ACC112 (cell line): ENCODE measurements around the gene KCNK5.
A peak's percentile ranks its signal among the peaks of the same experiment; 100 is the strongest.

ENCODE experiments used
- H2AFZ ChIP-seq: fragments of 200-600 bp; sonication (generic); one replicate; pipeline ENCODE4 v1.6.0; 2017; ENCODE audit warnings: antibody characterized with exemption, low read length; ENCODE audit not compliant: unreplicated experiment
- H3K27ac ChIP-seq: fragments of 200-600 bp; sonication (generic); 2 replicates; pipeline ENCODE4 v1.5.1; 2014; ENCODE audit warnings: low read depth, mild to moderate bottlenecking, antibody characterized with exemption, low read length, moderate library complexity
- H3K27me3 ChIP-seq: fragments of 200-600 bp; sonication (generic); 2 replicates; pipeline ENCODE4 v1.6.1; 2014; ENCODE audit warnings: mild to moderate bottlenecking, antibody characterized with exemption, low read length, moderate library complexity, mixed read lengths; ENCODE audit not compliant: insufficient read depth
- H3K36me3 ChIP-seq: fragments of 200-600 bp; sonication (generic); 2 replicates; pipeline ENCODE4 v1.6.1; 2016; ENCODE audit warnings: mild to moderate bottlenecking, antibody characterized with exemption, low read length, moderate library complexity, mixed read lengths; ENCODE audit not compliant: insufficient read depth
- H3K4me1 ChIP-seq: fragments of 200-600 bp; sonication (generic); one replicate; pipeline ENCODE4 v1.6.1; 2016; ENCODE audit warnings: low read length, mixed read lengths; ENCODE audit not compliant: insufficient read depth, unreplicated experiment, control insufficient read depth
- H3K4me3 ChIP-seq: fragments of 200-600 bp; sonication (generic); 2 replicates; pipeline ENCODE4 v1.5.1; 2014; ENCODE audit warnings: mild to moderate bottlenecking, low read depth, low read length
- H3K79me2 ChIP-seq: fragments of 200-600 bp; sonication (generic); one replicate; pipeline ENCODE4 v1.6.0; 2016; ENCODE audit warnings: low read length; ENCODE audit not compliant: control insufficient read depth, unreplicated experiment, insufficient read depth

Gene KCNK5, protein sequence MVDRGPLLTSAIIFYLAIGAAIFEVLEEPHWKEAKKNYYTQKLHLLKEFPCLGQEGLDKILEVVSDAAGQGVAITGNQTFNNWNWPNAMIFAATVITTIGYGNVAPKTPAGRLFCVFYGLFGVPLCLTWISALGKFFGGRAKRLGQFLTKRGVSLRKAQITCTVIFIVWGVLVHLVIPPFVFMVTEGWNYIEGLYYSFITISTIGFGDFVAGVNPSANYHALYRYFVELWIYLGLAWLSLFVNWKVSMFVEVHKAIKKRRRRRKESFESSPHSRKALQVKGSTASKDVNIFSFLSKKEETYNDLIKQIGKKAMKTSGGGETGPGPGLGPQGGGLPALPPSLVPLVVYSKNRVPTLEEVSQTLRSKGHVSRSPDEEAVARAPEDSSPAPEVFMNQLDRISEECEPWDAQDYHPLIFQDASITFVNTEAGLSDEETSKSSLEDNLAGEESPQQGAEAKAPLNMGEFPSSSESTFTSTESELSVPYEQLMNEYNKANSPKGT

DNA sequence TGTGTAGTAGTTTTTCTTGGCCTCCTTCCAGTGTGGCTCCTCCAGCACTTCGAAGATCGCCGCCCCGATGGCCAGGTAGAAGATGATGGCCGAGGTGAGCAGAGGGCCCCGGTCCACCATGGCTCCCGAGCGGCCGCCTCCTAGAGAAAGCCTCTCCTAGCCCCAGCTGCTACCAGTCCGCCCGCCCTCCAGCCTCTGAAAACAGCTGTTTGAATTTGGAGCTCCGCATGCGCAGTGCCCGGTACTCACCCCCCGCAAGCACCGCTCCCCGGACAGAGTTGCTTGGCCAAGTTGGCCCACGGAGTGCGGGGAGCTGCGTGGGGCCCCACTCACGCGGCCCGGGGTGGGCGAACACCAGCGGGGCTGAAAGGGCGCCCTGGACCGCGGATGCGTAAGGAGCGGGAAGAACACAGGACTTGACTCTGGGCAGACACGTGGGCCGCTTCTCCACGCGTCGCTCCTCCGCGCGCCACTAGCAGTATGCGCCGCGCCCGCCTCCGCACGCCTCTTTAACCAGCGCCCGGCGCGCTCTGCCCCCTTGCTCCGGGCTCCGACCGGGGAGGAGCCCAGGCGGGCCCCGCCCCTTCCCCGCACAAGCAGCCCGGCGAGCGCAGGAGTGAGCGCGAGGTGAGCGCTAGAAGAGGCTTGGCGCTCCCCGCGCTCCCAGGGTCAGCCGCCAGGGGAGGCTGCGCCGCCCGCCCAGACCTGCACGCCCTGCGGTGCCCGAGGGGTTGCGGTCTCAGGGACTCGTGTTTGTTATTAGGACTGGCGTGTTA lies at the start of gene KCNK5:
TSS of gene KCNK5 (minus strand) at position 484 of the 776 bp plus-strand sequence. CDS start at position 120, 364 bp downstream.
- Histone ChIP-seq H2AFZ (no peak within 1 kb of the TSS), H3K4me1 (no peaks in the 10 kb centered on the region), H3K79me2 (no peaks in the 10 kb centered on the region), H3K4me3 (peak within 1 kb of the TSS; percentile 77), H3K27me3 (peaks cover 42% of the 10 kb centered on the region), H3K36me3 (no peaks in the 10 kb centered on the region), H3K27ac (no peak within 1 kb of the TSS)

DNA sequence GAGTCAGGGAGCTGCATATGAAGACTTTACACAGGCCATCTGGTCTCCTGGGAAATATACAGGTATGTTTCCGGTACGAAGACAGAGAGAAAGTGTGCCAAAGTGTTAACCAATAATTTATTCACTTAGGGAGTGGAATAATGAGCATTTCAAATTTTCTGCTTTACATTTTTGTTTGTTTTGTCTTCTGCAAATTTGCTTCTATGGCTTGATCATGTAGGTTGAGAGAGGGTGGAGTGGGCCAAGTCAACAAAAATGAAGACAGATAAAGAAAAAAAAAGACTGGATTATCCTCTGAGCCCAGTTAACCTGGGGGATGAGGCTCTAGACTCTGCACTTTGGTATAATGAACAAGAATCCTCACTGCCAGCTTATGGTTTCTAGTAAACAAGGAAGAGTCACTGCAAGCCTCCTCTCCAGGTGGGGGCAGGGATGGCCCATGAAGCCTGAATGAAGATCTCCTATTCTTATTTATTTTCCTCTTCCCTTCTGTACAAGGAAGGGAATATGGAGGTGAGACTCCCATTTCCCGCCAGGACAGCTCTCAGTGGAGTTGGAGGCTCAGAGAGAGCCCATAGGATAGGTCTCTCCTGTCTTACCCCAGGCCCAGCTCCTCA lies 47.2 kb upstream of the KCNK5 start:
- no peak overlapping the region for H3K27ac ChIP-seq
- H2AFZ ChIP-seq, result no peak overlapping the region
- H3K4me1 ChIP-seq, result no peaks in the 10 kb centered on the region
- H3K36me3 ChIP-seq, result no peaks in the 10 kb centered on the region
- H3K27me3 ChIP-seq, result peaks cover 6% of the 10 kb centered on the region; the same call in 1 of the 2 replicates
- H3K79me2 ChIP-seq, result no peaks in the 10 kb centered on the region
- H3K4me3 ChIP-seq, result no peak overlapping the region

GRCh38 chr6:39274903-39275302 lies 45.6 kb upstream of the KCNK5 start:
- Histone ChIP-seq H3K4me3 (no peak overlapping the region), H3K79me2 (no peaks in the 10 kb centered on the region), H3K27ac (no peak overlapping the region), H2AFZ (no peak overlapping the region), H3K36me3 (no peaks in the 10 kb centered on the region), H3K27me3 (peaks cover 6% of the 10 kb centered on the region; the same call in 1 of the 2 replicates), H3K4me1 (no peaks in the 10 kb centered on the region)

DNA sequence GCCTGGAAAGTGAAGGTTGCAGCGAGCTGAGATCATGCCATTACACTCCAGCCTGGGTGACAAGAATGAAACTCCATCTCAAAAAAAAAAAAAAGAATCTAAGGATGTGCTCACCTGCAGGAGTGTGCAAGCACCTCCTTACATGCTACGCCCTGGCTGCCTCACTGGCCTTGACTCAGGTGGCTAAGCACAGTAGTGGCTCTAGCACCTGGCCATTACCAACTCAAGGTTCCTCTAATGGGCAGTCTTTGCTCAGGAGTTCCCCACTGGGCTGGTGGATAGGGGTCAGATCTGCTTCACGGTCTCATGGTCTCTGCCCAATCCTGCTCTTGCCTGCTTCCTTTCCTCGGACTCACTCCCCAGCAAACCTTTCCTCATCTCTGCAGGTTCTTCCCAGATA lies 45.2 kb upstream of the KCNK5 start:
- Histone ChIP-seq H3K36me3 (no peaks in the 10 kb centered on the region), H3K4me3 (no peak overlapping the region), H2AFZ (no peak overlapping the region), H3K79me2 (no peaks in the 10 kb centered on the region), H3K4me1 (no peaks in the 10 kb centered on the region), H3K27ac (no peak overlapping the region), H3K27me3 (peaks cover 6% of the 10 kb centered on the region; the same call in 1 of the 2 replicates)

- Histone ChIP-seq H3K36me3 (no peaks in the 10 kb centered on the region), H3K4me1 (no peaks in the 10 kb centered on the region), H3K27me3 (peaks cover 6% of the 10 kb centered on the region; the same call in 1 of the 2 replicates), H3K27ac (no peak overlapping the region), H3K4me3 (no peak overlapping the region), H3K79me2 (no peaks in the 10 kb centered on the region), H2AFZ (no peak overlapping the region)
These were observed 44.1 kb upstream of the KCNK5 start for GRCh38 chr6:39273406-39273821.

DNA sequence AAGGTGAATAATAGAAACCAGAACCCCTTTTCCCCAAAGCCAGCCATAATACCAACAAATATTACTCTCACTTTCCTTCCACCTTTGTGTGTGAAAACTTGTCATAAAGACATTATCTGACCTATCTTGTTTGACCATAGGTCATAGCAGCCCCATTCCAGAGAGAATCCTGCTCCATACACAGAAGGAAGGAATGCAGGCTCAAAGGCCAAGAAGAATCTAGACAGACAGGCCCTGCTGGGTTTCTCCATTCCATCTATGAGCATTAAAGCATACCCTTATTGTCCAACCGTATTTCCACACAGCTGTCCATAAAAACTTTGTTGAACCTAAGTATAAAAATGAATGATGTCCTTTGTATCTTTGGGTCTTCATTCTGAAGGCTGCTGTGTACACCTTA lies 40.7 kb upstream of the KCNK5 start:
- Histone ChIP-seq H2AFZ (no peak overlapping the region), H3K27ac (no peak overlapping the region), H3K27me3 (peaks cover 5% of the 10 kb centered on the region; the same call in 1 of the 2 replicates), H3K4me3 (no peak overlapping the region), H3K79me2 (no peaks in the 10 kb centered on the region), H3K36me3 (no peaks in the 10 kb centered on the region), H3K4me1 (no peaks in the 10 kb centered on the region)

- no peak overlapping the region for H3K27ac ChIP-seq
- no peaks in the 10 kb centered on the region for H3K27me3 ChIP-seq
- no peak overlapping the region for H2AFZ ChIP-seq
- H3K4me1 ChIP-seq, result no peaks in the 10 kb centered on the region
- no peak overlapping the region for H3K4me3 ChIP-seq
- H3K36me3 ChIP-seq, result no peaks in the 10 kb centered on the region
- H3K79me2 ChIP-seq, result no peaks in the 10 kb centered on the region
These were observed 39.4 kb upstream of the KCNK5 start for GRCh38 chr6:39268721-39269120.

DNA sequence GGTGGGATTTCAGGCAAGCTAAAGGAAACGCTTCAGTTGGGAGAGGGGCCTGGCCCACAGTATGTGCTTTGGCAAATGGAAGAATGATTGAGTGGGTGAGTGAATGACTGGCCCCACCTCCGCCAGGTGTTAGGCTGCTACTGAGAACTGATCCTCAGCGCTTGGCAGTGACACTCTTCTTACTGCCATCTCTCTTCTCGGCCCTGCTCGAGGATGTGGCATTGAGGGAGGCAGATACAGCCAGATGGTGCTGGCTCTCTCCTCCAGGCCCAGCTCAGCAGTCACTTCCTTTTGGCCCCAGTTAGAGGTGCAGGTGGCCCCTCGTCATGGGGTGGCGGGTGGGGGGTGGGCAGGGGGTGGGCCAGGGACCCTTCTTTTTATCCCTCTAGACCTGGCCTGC lies 38.9 kb upstream of the KCNK5 start:
- Histone ChIP-seq H2AFZ (no peak overlapping the region), H3K4me3 (no peak overlapping the region), H3K27me3 (no peaks in the 10 kb centered on the region; the same call in 1 of the 2 replicates), H3K4me1 (no peaks in the 10 kb centered on the region), H3K79me2 (no peaks in the 10 kb centered on the region), H3K27ac (no peak overlapping the region), H3K36me3 (no peaks in the 10 kb centered on the region)

- H3K36me3 ChIP-seq, result no peaks in the 10 kb centered on the region
- peaks cover 3% of the 10 kb centered on the region; the same call in 1 of the 2 replicates for H3K27me3 ChIP-seq
- no peak overlapping the region for H3K27ac ChIP-seq
- H2AFZ ChIP-seq, result no peak overlapping the region
- H3K79me2 ChIP-seq, result no peaks in the 10 kb centered on the region
- no peak overlapping the region for H3K4me3 ChIP-seq
- H3K4me1 ChIP-seq, result no peaks in the 10 kb centered on the region
These were observed 37.6 kb upstream of the KCNK5 start for GRCh38 chr6:39266782-39267355.

- Histone ChIP-seq H3K4me3 (no peak overlapping the region), H3K27me3 (peaks cover 3% of the 10 kb centered on the region; the same call in 1 of the 2 replicates), H3K79me2 (no peaks in the 10 kb centered on the region), H3K36me3 (no peaks in the 10 kb centered on the region), H2AFZ (no peak overlapping the region), H3K4me1 (no peaks in the 10 kb centered on the region), H3K27ac (no peak overlapping the region)
These were observed 37.1 kb upstream of the KCNK5 start for GRCh38 chr6:39266375-39266774.
